AG09309 (cell line): ENCODE data around the gene BMPER.
A peak's percentile ranks its signal among the peaks of the same experiment; 100 is the strongest.

ENCODE experiments used
- DNase-seq: peaks from one replicate; pipeline ENCODE4 v3.0.0-alpha.2; 2010; ENCODE audit warnings: low read depth
- H3K4me3 ChIP-seq: 2 replicates; pipeline ENCODE4 v1.5.1; 2011; ENCODE audit warnings: mild to moderate bottlenecking, low read depth, low read length, moderate library complexity; ENCODE audit not compliant: control insufficient read depth
- TF ChIP-seq, protein P1 (sequence below): IDR thresholded peaks from 2 replicates; pipeline ENCODE4 v1.5.1; 2011; ENCODE audit warnings: mild to moderate bottlenecking, low read depth, low read length, inconsistent platforms; ENCODE audit not compliant: insufficient read depth, control insufficient read depth; ENCODE audit errors: missing control alignments

The BMPER gene

DNA sequence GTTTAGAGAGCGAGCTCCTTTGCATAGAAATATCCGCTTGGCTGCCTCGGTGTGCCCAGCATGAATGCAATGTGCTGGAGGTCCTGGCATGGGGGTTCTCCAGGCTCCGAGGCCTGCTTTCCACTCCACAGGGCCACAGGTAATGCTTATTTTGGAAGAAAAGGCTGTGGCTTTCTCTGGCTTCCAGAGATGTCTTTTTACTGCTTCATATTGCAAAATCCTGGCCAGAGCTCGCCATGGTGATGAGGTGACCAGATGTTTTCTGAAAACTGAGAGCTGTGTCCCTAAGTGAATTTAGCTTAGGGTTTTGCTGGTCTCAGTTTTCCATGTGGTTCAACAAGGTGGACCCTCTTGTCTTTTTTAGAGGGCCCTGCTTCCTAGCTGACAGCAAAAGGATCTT, 65.2 kb downstream of the BMPER start:
- no peak for DNase-seq
- TF ChIP-seq, protein P1, sequence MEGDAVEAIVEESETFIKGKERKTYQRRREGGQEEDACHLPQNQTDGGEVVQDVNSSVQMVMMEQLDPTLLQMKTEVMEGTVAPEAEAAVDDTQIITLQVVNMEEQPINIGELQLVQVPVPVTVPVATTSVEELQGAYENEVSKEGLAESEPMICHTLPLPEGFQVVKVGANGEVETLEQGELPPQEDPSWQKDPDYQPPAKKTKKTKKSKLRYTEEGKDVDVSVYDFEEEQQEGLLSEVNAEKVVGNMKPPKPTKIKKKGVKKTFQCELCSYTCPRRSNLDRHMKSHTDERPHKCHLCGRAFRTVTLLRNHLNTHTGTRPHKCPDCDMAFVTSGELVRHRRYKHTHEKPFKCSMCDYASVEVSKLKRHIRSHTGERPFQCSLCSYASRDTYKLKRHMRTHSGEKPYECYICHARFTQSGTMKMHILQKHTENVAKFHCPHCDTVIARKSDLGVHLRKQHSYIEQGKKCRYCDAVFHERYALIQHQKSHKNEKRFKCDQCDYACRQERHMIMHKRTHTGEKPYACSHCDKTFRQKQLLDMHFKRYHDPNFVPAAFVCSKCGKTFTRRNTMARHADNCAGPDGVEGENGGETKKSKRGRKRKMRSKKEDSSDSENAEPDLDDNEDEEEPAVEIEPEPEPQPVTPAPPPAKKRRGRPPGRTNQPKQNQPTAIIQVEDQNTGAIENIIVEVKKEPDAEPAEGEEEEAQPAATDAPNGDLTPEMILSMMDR, result no peak
- H3K4me3 ChIP-seq, result no peak overlapping the region

DNA sequence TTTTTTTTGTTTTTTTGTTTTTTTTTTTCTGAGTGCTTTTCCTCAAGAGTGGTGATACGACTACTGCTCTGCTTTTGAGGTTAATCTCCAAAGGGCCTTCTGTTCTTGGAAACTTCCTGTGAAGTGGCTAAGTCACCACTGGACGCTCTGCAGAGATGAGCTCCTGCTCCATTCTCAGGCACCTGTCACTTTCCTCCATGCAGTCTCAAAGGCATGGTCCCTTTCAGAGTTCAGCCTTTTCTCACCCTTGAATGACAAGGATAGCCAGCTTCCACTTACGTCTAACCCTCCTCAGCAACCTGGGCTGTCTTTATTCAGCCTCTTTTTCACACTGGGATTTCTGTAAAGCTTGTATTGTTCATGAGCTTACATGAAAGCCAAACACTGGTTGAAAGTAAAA, 65.8 kb downstream of the BMPER start:
- no peak for DNase-seq
- no peak overlapping the region for H3K4me3 ChIP-seq
- TF ChIP-seq, protein P1, result no peak

DNA sequence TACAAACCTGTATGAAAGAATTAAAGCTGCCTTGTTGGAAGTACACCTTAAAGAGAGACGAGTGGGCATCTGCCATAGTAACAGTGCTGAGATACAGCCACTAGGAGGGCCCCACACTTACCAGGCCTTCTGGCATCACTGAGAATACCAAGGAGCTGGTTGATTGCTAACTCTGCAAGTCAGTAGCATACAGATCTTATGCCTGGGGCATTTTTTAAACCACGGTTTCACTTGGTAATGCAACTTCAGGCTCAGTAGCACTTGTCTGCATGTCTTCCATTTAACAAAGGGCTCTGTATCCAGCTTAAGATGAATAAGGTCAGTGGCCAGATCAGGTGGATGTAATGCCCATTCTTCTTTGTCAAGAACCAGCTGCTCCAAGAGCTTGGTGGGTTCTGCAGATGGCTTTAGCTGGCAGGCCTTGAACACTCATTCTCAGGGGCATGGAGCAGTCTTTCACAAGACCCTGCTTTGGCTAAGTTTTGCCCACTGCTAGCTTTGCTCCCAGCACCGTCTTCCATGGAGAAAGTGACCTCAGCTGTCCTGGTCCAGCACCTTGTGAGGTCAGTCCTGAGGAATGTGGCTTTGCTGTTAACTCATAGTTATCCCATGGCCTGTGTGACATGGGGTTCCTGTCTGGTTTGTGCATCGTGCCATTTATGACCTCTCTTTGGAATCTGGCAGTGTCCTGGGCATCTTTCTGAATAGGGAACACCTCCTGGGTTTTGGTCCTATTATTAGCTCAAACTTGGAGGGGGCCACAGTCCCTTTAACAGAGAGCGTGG, 68.1 kb downstream of the BMPER start:
- no peak for DNase-seq
- TF ChIP-seq, protein P1, result no peak
- H3K4me3 ChIP-seq, result no peak overlapping the region

DNA sequence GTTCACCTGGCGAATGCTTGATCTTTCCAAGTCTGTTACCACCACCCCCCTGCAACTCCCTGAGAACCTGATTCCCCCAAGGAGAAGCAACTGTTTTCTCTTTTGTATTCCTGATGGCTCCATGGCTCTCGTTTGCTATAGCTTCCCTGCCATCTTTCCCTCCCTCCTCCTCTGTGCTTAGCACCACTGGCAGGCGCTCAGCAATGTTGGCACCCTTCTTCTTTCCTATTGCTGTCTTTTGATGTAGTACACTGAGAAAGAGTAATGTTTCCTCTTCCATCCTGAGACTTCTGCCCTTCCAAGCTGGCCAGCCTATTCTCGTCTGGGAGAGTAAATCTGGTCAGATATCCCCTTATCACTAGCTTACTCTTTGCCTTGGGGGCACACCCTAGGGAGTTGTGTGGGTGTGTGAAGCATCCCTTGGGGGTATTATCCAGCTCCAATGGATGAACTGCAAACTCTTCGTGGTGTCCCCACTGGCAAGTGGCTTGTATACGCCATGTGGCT, 74.0 kb downstream of the BMPER start:
- H3K4me3 ChIP-seq, result no peak overlapping the region
- no peak for DNase-seq
- TF ChIP-seq, protein P1, result no peak

DNA sequence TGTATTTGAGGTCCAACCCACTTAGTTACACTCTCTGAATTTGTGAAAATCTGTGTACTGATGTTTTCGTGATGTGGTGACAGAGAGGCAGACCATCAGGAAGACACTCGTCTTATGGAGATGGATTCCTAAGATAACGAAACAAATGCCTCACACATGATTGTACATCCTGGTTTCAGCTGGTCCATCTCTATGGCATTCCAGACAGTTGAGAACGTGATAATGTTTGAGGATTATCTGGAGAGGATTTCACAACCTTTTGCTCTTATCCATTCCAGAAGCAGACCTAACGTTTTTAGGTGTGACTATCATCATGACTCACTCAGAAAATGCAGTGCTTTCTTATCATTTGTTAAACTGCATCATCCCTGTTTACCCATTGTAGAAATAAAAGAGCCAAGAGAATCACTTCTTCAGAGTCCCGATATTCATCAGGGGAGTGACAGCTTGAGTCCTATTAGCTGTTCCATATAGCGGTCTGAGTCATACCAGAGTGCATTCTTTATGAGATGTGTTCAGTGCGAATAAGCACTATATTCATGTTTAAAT, 74.5 kb downstream of the BMPER start:
- TF ChIP-seq, protein P1, result no peak
- H3K4me3 ChIP-seq, result no peak overlapping the region
- DNase-seq, result peak; percentile 93

DNA sequence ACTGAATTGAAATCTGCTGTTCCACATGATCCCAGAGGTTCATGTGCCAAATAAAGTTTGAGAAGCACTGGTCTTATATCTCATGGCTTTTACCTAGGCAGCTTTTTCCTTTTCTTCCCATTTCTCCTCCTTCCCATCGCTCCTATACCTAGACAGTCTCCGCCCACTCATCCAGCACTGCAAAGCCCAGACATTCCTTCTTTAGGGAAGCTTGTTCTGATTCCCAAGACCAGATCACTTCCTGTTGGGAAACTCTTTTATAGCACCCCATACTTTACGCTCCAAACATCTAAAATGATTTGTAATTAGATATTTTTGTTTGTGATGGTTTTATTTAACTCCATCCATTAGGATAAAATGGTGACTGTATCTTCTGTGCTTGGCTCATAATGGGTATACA, 75.9 kb downstream of the BMPER start:
- TF ChIP-seq, protein P1, result no peak
- no peak overlapping the region for H3K4me3 ChIP-seq
- DNase-seq, result no peak
